ENCODE data around the gene NFATC2. TPM values are rescaled to one million over a fixed set of nuclear protein-coding genes. Genes with fewer than 3 reads are reported as not detected.
"Not testable (repeated sequence)": the region's sequence is repeated elsewhere in the genome, so short reads cannot be mapped to it uniquely, and the experiment has no call there.

The NFATC2 gene
- total RNA-seq, 1 experiment from 2014 or later, result 6.3 TPM

DNA sequence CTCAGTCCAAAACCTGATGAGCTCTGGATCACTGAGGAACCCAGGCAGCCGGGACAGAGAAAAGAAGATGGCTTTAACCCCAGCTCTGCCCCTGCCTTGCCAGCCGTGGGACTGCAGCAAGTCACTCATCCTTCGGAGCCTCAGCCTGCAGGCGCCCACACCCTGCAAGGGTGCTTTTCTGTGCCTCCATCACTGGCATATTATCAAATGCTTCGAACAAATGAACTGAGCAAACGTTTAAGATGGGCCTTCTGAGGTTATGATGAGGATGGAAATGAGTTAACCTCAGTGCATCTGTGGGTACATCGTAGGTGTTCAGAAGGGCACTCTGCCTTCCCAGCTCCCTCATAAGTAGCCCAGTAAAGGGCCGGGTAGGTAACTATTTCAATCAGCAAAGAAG is 79.0 kb downstream of the NFATC2 start:
- Histone ChIP-seq H4K20me1 (ENCODE audit: insufficient read depth) (no peaks in the 10 kb centered on the region; the same call in 1 of the 2 replicates), H3K79me2 (ENCODE audit: low read depth) (no peaks in the 10 kb centered on the region), H3K4me1 (replicated peaks; ENCODE audit: insufficient read depth) (peaks cover 3% of the 10 kb centered on the region), H3K36me3 (ENCODE audit: low read depth) (no peaks in the 10 kb centered on the region), H3K4me3 (no peak overlapping the region), H3K9me3 (ENCODE audit: insufficient read depth, low read depth) (no peaks in the 10 kb centered on the region), H3K27me3 (ENCODE audit: insufficient read depth, low read depth) (no peaks in the 10 kb centered on the region), H3K27ac (no peak overlapping the region), H3K9me2 (ENCODE audit: insufficient read depth) (no peaks in the 10 kb centered on the region), H3K4me2 (no peak overlapping the region), H2AFZ (no peak overlapping the region), H3F3A (ENCODE audit: insufficient read depth, low read depth) (no peaks in the 10 kb centered on the region; the same call in 1 of the 2 replicates)
- ChIA-PET CTCF (no interaction called here), POLR2A (ENCODE audit: unreplicated experiment) (no interaction called here)
- no peak for DNase-seq
- intact Hi-C loops (cut with micrococcal nuclease; ENCODE audit: unreplicated experiment), result no loop called here
- TF ChIP-seq EZH2 (IDR thresholded peaks at IDR 0.05; ENCODE audit: low read depth), result no peak
- TF ChIP-seq, protein P1, sequence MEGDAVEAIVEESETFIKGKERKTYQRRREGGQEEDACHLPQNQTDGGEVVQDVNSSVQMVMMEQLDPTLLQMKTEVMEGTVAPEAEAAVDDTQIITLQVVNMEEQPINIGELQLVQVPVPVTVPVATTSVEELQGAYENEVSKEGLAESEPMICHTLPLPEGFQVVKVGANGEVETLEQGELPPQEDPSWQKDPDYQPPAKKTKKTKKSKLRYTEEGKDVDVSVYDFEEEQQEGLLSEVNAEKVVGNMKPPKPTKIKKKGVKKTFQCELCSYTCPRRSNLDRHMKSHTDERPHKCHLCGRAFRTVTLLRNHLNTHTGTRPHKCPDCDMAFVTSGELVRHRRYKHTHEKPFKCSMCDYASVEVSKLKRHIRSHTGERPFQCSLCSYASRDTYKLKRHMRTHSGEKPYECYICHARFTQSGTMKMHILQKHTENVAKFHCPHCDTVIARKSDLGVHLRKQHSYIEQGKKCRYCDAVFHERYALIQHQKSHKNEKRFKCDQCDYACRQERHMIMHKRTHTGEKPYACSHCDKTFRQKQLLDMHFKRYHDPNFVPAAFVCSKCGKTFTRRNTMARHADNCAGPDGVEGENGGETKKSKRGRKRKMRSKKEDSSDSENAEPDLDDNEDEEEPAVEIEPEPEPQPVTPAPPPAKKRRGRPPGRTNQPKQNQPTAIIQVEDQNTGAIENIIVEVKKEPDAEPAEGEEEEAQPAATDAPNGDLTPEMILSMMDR (conservative IDR thresholded peaks at IDR 0.05), result no peak
- BruUV-seq (replicated peaks), result no TSS peak

DNA sequence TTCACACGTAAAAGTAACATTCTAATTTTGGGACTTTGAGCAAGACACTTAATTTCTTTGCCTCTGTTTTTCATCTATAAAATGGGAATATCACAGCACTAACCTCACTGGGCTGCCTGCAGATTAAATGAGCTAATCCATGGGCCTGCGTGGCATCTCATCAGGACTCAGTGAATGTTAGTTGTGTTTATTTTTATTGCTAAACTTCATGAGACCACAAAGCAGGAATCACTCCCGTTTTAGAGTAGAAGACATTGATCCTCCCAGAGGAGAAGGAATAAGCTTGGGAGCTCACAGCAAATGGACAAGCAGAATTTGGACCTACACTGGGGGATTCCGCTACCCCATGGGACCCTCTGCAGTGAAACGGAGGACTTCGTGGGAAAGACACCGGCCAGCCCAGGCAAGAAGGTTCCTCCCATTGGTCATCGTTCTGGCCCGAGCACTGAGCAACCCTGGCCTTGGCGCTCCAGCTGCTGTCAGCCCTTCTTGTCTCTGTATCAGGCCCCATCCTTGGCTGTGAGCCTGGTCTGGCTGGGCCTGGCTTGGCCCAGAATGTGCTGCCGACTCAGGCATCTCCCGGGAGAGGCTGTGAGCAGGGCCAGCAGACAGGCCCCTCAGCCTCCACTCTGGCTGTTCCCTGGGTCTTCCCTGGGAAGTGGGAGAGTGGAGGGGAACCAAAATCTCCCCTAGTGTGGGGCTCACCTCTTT is 79.8 kb downstream of the NFATC2 start:
- Histone ChIP-seq H3K4me2 (no peak overlapping the region), H2AFZ (no peak overlapping the region), H3K27me3 (ENCODE audit: insufficient read depth, low read depth) (no peaks in the 10 kb centered on the region), H3K36me3 (ENCODE audit: low read depth) (no peaks in the 10 kb centered on the region), H3K9me3 (ENCODE audit: insufficient read depth, low read depth) (no peaks in the 10 kb centered on the region), H3F3A (ENCODE audit: insufficient read depth, low read depth) (peaks cover 8% of the 10 kb centered on the region), H3K27ac (no peak overlapping the region), H3K4me3 (no peak overlapping the region), H3K4me1 (replicated peaks; ENCODE audit: insufficient read depth) (peaks cover 11% of the 10 kb centered on the region), H3K9me2 (ENCODE audit: insufficient read depth) (no peaks in the 10 kb centered on the region), H4K20me1 (ENCODE audit: insufficient read depth) (no peaks in the 10 kb centered on the region; the same call in 1 of the 2 replicates), H3K79me2 (ENCODE audit: low read depth) (no peaks in the 10 kb centered on the region)
- TF ChIP-seq, protein P1 (conservative IDR thresholded peaks at IDR 0.05), result no peak
- TF ChIP-seq EZH2 (IDR thresholded peaks at IDR 0.05; ENCODE audit: low read depth), result no peak
- no peak for DNase-seq
- POLR2A ChIA-PET (ENCODE audit: unreplicated experiment), result no interaction called here
- no TSS peak for BruUV-seq (replicated peaks)
- intact Hi-C loops (cut with micrococcal nuclease; ENCODE audit: unreplicated experiment), result no loop called here
- CTCF ChIA-PET, result interaction anchor here (0.6 kb wide), 1 partner anchor 67 kb away, joined by 8 read pairs; no protein-coding TSS in a partner anchor

DNA sequence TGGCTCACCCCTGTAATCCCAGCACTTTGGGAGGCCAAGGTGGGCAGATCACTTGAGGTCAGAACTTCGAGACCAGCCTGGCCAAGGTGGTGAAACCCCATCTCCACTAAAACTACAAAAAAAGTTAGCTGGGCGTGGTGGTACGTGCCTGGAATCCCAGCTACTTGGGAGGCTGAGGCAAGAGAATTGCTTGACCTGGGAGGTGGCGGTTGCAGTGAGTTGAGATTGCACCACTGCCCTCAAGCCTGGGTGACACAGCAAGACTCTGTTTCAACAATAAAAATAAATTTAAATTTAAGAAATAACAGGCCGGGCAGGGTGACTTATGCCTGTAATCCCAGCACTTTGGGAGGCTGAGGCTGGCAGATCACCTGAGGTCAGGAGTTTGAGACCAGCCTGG is 80.7 kb downstream of the NFATC2 start:
- H3K79me2 ChIP-seq (ENCODE audit: low read depth); intact Hi-C loops (cut with micrococcal nuclease; ENCODE audit: unreplicated experiment); H3K27ac ChIP-seq; H3K9me2 ChIP-seq (ENCODE audit: insufficient read depth); H3K27me3 ChIP-seq (ENCODE audit: insufficient read depth, low read depth); CTCF ChIA-PET; BruUV-seq (replicated peaks); H2AFZ ChIP-seq; H3K36me3 ChIP-seq (ENCODE audit: low read depth); DNase-seq; POLR2A ChIA-PET (ENCODE audit: unreplicated experiment); H3K4me2 ChIP-seq; H3K9me3 ChIP-seq (ENCODE audit: insufficient read depth, low read depth); H4K20me1 ChIP-seq (ENCODE audit: insufficient read depth); H3K4me3 ChIP-seq: not testable (repeated sequence)
- Histone ChIP-seq H3K4me1 (replicated peaks; ENCODE audit: insufficient read depth) (peaks cover 20% of the 10 kb centered on the region), H3F3A (ENCODE audit: insufficient read depth, low read depth) (peaks cover 17% of the 10 kb centered on the region)

DNA sequence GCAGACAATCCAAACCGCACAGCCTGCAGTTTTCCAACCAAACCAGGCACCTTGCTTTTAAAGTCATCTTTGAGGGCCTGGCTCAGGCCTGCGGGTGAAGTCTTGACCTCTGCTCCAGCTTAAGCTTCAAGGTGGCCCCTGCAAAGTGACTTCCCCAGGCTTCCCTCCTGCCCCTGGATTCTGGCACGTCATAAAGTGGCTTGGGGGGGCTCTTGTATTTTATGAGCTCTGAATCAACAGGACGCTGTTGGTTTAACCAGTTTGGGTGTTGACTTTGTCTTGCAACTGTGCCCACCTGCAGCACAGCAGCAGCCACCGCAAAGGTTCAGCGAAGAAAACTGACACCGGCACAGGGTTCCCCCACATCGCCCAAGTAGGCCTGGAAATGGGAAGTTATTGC is 81.2 kb downstream of the NFATC2 start:
- CTCF ChIA-PET, result no interaction called here
- H3K4me2 ChIP-seq, result no peak overlapping the region
- no peaks in the 10 kb centered on the region for H3K9me3 ChIP-seq (ENCODE audit: insufficient read depth, low read depth)
- no peak overlapping the region for H3K4me3 ChIP-seq
- H3K27ac ChIP-seq, result no peak overlapping the region
- peaks cover 21% of the 10 kb centered on the region for H3K4me1 ChIP-seq (replicated peaks; ENCODE audit: insufficient read depth)
- no peaks in the 10 kb centered on the region for H3K36me3 ChIP-seq (ENCODE audit: low read depth)
- no peaks in the 10 kb centered on the region; the same call in 1 of the 2 replicates for H4K20me1 ChIP-seq (ENCODE audit: insufficient read depth)
- H3F3A ChIP-seq (ENCODE audit: insufficient read depth, low read depth), result peaks cover 20% of the 10 kb centered on the region
- intact Hi-C loops (cut with micrococcal nuclease; ENCODE audit: unreplicated experiment), result no loop called here
- no peaks in the 10 kb centered on the region for H3K79me2 ChIP-seq (ENCODE audit: low read depth)
- no peak for TF ChIP-seq EZH2 (IDR thresholded peaks at IDR 0.05; ENCODE audit: low read depth)
- TF ChIP-seq, protein P1 (conservative IDR thresholded peaks at IDR 0.05), result no peak
- no TSS peak for BruUV-seq (replicated peaks)
- H3K27me3 ChIP-seq (ENCODE audit: insufficient read depth, low read depth), result no peaks in the 10 kb centered on the region
- no peak for DNase-seq
- no peak overlapping the region for H2AFZ ChIP-seq
- no peaks in the 10 kb centered on the region for H3K9me2 ChIP-seq (ENCODE audit: insufficient read depth)
- POLR2A ChIA-PET (ENCODE audit: unreplicated experiment), result no interaction called here

All from PC-9 (cell line).